Kidney (tissue), 14 donors: ENCODE measurements around the gene PPME1. TPM values are rescaled to one million over a fixed set of nuclear protein-coding genes. Genes with fewer than 3 reads are reported as not detected.
A peak's percentile ranks its signal among the peaks of the same experiment; 100 is the strongest.

Experiments
- DNase-seq, 5 donors: peaks; one replicate each; pipeline ENCODE4 v3.0.0-alpha.2; 2013 to 2020
- FAIRE-seq: peaks from 2 replicates; lab custom pipeline; 2012; peaks lifted over from hg19 to GRCh38; lab: Jason Lieb, UNC
- H3K27ac ChIP-seq, 2 donors: one replicate each; pipeline ENCODE4 v1.7.0; 2013; ENCODE audit warnings: low read depth in 2 of 2, low read length in 2 of 2, inconsistent platforms in 1 of 2
- H3K27me3 ChIP-seq: one replicate; pipeline ENCODE4 v1.7.1; 2013; ENCODE audit warnings: low read length, inconsistent platforms; ENCODE audit not compliant: control insufficient read depth, insufficient read depth
- H3K36me3 ChIP-seq, 3 donors: one replicate each; pipeline versions ENCODE4 v1.7.0 to v1.7.1; 2013; ENCODE audit warnings: low read length in 3 of 3, control low read depth in 1 of 3, inconsistent platforms in 1 of 3; ENCODE audit not compliant: insufficient read depth in 3 of 3, control insufficient read depth in 2 of 3
- H3K4me1 ChIP-seq, 3 donors: one replicate each; pipeline versions ENCODE4 v1.7.0 to v1.7.1; 2013; ENCODE audit warnings: low read length in 3 of 3, inconsistent platforms in 1 of 3, low read depth in 1 of 3; ENCODE audit not compliant: control insufficient read depth in 2 of 3, insufficient read depth in 2 of 3
- H3K4me3 ChIP-seq, 3 donors: one replicate each; pipeline versions ENCODE4 v1.7.0 to v1.8.1; 2013; ENCODE audit warnings: low read length in 3 of 3, control low read depth in 1 of 3, inconsistent platforms in 1 of 3
- H3K9ac ChIP-seq, 3 donors: one replicate each; pipeline versions ENCODE4 v1.7.0 to v1.7.1; 2013; ENCODE audit warnings: low read length in 3 of 3, control low read depth in 1 of 3, inconsistent platforms in 1 of 3
- H3K9me3 ChIP-seq, 3 donors: one replicate each; pipeline versions ENCODE4 v1.7.0 to v1.7.1; 2013; ENCODE audit warnings: low read length in 3 of 3, control low read depth in 1 of 3, inconsistent platforms in 1 of 3; ENCODE audit not compliant: control insufficient read depth in 2 of 3, insufficient read depth in 1 of 3
- intact Hi-C: fragments of 100-400 bp; cut with DNase I; formaldehyde crosslinking; loops from one replicate; pipeline ENCODE4 v1.11.1; 2022
- polyA plus RNA-seq: library from polyadenylated mRNA; stranded (reverse); fragments of 350-450 nt; fragmentation: Illumina TruSeq; extraction: RNeasy Lipid Tissue Mini Kit (QIAGEN cat#74804); gene quantifications from one replicate; pipeline ENCODE4 v1.2.3, GENCODE V29; 2014; ENCODE audit warnings: low read depth, low replicate concordance; ENCODE audit not compliant: insufficient read depth
- total RNA-seq: library from RNA; stranded (reverse); fragmentation: NEBNext Ultra II Directional; extraction: Animal tissue kit (Norgen Biotek cat#: 25700); gene quantifications from one replicate; pipeline ENCODE4 v1.2.1, GENCODE V29; 2021
- TF ChIP-seq, protein P1 (sequence below): IDR thresholded peaks from 3 replicates; pipeline ENCODE4 v1.5.1; 2012; ENCODE audit warnings: mild to moderate bottlenecking, moderate library complexity, borderline replicate concordance; ENCODE audit not compliant: insufficient read depth; ENCODE audit errors: extremely low read depth
- donor health status: control.
- donor health status: control.
- donor health status: control.
- donor health status: control.
- donor health status: control.
- donor health status: DM: yes; HTN: yes; CAD: no.
- donor health status: Normal renal cell carcinoma (clear cell type).

Gene PPME1
- total and polyA plus RNA-seq, 2 donors from 2014 or later = 34.1 to 40.8 TPM

DNA sequence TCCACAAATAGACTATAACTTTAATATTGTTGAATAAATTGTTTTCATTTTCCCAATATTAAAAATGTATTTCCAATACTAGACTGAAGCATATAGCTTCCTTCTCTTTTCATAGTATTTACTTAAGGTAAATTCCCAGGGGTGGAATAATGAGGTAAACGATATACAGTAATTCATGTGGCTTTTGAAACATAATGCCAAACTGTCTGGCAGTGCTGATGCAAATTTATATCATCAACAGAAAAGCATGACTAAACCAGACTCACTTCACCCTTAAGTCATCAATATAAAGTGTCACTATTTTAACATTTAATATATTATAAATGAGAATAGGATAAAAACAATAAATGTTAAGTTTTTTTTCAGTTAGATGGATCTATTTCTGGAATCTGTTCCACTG lies 13.9 kb upstream of the PPME1 start:
- FAIRE-seq (no peak), DNase-seq (no peak)
- intact Hi-C loops = no loop called here
- Histone ChIP-seq H3K27me3 (no peaks in the 10 kb centered on the region), H3K27ac (no peak overlapping the region), H3K4me1 (no peaks in the 10 kb centered on the region), H3K4me3 (no peak overlapping the region), H3K9ac (no peak overlapping the region), H3K36me3 (peaks cover 0 to 3% (median 0%) of the 10 kb centered on the region in 3 donors), H3K9me3 (no peaks in the 10 kb centered on the region)
- TF ChIP-seq, protein P1, sequence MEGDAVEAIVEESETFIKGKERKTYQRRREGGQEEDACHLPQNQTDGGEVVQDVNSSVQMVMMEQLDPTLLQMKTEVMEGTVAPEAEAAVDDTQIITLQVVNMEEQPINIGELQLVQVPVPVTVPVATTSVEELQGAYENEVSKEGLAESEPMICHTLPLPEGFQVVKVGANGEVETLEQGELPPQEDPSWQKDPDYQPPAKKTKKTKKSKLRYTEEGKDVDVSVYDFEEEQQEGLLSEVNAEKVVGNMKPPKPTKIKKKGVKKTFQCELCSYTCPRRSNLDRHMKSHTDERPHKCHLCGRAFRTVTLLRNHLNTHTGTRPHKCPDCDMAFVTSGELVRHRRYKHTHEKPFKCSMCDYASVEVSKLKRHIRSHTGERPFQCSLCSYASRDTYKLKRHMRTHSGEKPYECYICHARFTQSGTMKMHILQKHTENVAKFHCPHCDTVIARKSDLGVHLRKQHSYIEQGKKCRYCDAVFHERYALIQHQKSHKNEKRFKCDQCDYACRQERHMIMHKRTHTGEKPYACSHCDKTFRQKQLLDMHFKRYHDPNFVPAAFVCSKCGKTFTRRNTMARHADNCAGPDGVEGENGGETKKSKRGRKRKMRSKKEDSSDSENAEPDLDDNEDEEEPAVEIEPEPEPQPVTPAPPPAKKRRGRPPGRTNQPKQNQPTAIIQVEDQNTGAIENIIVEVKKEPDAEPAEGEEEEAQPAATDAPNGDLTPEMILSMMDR = no peak

- intact Hi-C loops = no loop called here
- no peaks in the 10 kb centered on the region for H3K27me3 ChIP-seq
- H3K36me3 ChIP-seq = peaks cover 0 to 3% (median 0%) of the 10 kb centered on the region in 3 donors
- TF ChIP-seq, protein P1 = no peak
- no peak overlapping the region for H3K27ac ChIP-seq
- FAIRE-seq = peak; percentile 82
- no peak overlapping the region for H3K4me3 ChIP-seq
- no peak for DNase-seq
- no peak overlapping the region for H3K9ac ChIP-seq
- H3K9me3 ChIP-seq = no peaks in the 10 kb centered on the region
- H3K4me1 ChIP-seq = no peaks in the 10 kb centered on the region
These were observed 11.4 kb upstream of the PPME1 start for GRCh38 chr11:74159642-74160041.

- H3K27ac ChIP-seq = no peak overlapping the region
- intact Hi-C loops = no loop called here
- H3K36me3 ChIP-seq = peaks cover 3 to 12% (median 7%) of the 10 kb centered on the region in 3 donors
- FAIRE-seq = no peak
- H3K4me3 ChIP-seq = no peak overlapping the region
- no peaks in the 10 kb centered on the region for H3K9me3 ChIP-seq
- no peak overlapping the region for H3K9ac ChIP-seq
- no peaks in the 10 kb centered on the region for H3K4me1 ChIP-seq
- no peak for DNase-seq
- TF ChIP-seq, protein P1 = no peak
- H3K27me3 ChIP-seq = no peaks in the 10 kb centered on the region
These were observed 8.2 kb upstream of the PPME1 start for GRCh38 chr11:74162681-74163467.
